K562 treated with DMSO at 1 percent for 12 hours (cell line): ENCODE data around the gene RNU4-1. TPM values are rescaled to one million over a fixed set of nuclear protein-coding genes. Genes with fewer than 3 reads are reported as not detected.

ENCODE experiments used
- total RNA-seq: library from RNA; unstranded; fragments of 300-600 nt; gene quantifications from 2 replicates; pipeline ENCODE4 v1.2.3, GENCODE V29; 2022; ENCODE audit not compliant: insufficient read depth

The RNU4-1 gene
- not detected in 2 replicates for total RNA-seq

GRCh38 chr12:120292661-120293531 lies at the start of gene RNU4-1:
Gene RNU4-1 (minus strand): TSS chr12:120293237.

GRCh38 chr12:120327593-120327992 lies 34.6 kb upstream of the RNU4-1 start, which contains the start of gene PLA2G1B:
Gene PLA2G1B (minus strand): TSS chr12:120327779. CDS start chr12:120327753, 26 bp downstream.

GRCh38 chr12:120301962-120302815 lies 9.2 kb upstream of the RNU4-1 start, which contains the start of gene SIRT4:
Gene SIRT4 (plus strand): TSS chr12:120302321. CDS start chr12:120303562, 1,241 bp downstream.

GRCh38 chr12:120265473-120266179 lies 27.4 kb downstream of the RNU4-1 start, which contains the start of gene PXN:
Gene PXN (minus strand): TSS chr12:120265730. CDS start chr12:120265629, 101 bp downstream.

Other genes starting within 250 kb of the RNU4-1 start
- 34.9 and 57.5 TPM in 2 replicates for gene RAB35, start 176.5 kb downstream of the RNU4-1 start, total RNA-seq
- 18.3 and 78.5 TPM in 2 replicates for gene GCN1, start 98.5 kb downstream of the RNU4-1 start, total RNA-seq
- gene RPLP0, start 92.1 kb downstream of the RNU4-1 start, total RNA-seq = 7,895 and 10,585 TPM in 2 replicates
- gene PXN, start 27.5 kb downstream of the RNU4-1 start, total RNA-seq = 50.5 and 107 TPM in 2 replicates
- not detected in 2 replicates for gene RNU4-2, start 1.3 kb downstream of the RNU4-1 start, total RNA-seq
- gene SIRT4, start 9.1 kb upstream of the RNU4-1 start, total RNA-seq = 5.9 and 7.8 TPM in 2 replicates
- not detected in 2 replicates for gene PLA2G1B, start 34.5 kb upstream of the RNU4-1 start, total RNA-seq
- not detected in 2 replicates for gene MSI1, start 75.9 kb upstream of the RNU4-1 start, total RNA-seq
- gene COX6A1, start 144.9 kb upstream of the RNU4-1 start, total RNA-seq = 703 and 1,042 TPM in 2 replicates
- gene TRIAP1, start 153.1 kb upstream of the RNU4-1 start, total RNA-seq = 24.7 and 30.4 TPM in 2 replicates
- 8.3 and 17.4 TPM in 2 replicates for gene GATC, start 153.2 kb upstream of the RNU4-1 start, total RNA-seq
- 200 and 213 TPM in 2 replicates for gene SRSF9, start 176.5 kb upstream of the RNU4-1 start, total RNA-seq
- gene DYNLL1, start 202.9 kb upstream of the RNU4-1 start, total RNA-seq = 529 and 566 TPM in 2 replicates
- 32.7 and 34.1 TPM in 2 replicates for gene COQ5, start 235.9 kb upstream of the RNU4-1 start, total RNA-seq
- 110 and 186 TPM in 2 replicates for gene RNF10, start 241.1 kb upstream of the RNU4-1 start, total RNA-seq